ENCODE data around the gene ZNF587B.
"Not testable (repeated sequence)": the region's sequence is repeated elsewhere in the genome, so short reads cannot be mapped to it uniquely, and the experiment has no call there.

The ZNF587B gene

DNA sequence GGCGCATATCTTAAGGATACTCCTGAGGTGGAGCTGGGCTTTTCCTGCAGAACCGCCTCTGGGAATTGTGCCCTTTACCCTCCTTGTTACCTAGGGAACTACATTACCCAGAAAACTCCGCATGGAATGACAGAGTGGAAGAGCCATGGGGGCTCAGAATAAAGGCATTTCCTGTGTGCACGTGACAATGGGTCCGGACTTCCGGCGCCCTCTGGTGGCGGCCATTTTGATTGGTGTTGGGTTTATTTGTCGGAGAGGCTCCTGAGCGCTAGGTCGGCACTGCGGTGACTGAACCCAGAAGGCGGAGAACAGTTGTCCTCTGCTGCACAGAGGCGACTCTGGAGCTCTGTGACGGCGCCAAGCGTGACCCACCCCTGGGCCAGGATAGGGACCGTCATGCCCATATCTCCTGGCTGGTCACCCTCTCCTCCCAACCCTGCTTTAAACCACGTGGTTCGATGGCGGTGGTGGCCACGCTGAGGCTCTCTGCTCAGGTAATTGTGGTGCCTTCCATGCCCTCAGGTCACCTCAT lies at the start of gene ZNF587B:
ZNF587B (plus strand) TSS at position 229 of the 532 bp plus-strand sequence; CDS start at position 459, 230 bp downstream.
- DNase-seq, result peak; percentile 55 to 61

GRCh38 chr19:57786286-57786685 lies 43.8 kb upstream of the ZNF587B start:
- no peak for DNase-seq

- DNase-seq, result no peak
Observed at GRCh38 chr19:57786906-57787305, 43.2 kb upstream of the ZNF587B start.

- no peak for DNase-seq
Observed at GRCh38 chr19:57788114-57788692, 41.9 kb upstream of the ZNF587B start.

DNA sequence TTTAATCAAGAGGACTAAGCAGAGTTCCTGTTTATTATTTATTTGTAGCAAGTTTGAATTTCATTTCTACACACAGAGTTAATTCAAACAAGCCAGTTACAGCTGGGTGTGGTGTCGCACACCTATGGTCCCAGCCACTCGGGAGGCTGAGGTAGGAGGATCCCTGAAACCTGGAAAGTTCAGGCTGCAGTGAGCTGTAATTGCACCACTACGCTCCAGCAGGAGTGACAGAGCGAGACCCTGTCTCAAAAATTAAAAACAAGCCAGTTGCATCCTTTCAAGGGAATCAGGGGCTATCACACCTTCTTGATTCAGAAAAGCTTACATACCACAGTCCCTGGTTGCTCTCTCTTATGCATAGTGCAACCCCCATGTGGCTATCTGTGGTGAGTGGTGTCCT lies 40.8 kb upstream of the ZNF587B start:
- DNase-seq, result no peak

- DNase-seq, result not testable (repeated sequence)
Observed at GRCh38 chr19:57796580-57796979, 33.5 kb upstream of the ZNF587B start.

GRCh38 chr19:57800696-57801095 lies 29.4 kb upstream of the ZNF587B start:
- no peak for DNase-seq

- no peak for DNase-seq
Observed at GRCh38 chr19:57802269-57802668, 27.8 kb upstream of the ZNF587B start.

DNA sequence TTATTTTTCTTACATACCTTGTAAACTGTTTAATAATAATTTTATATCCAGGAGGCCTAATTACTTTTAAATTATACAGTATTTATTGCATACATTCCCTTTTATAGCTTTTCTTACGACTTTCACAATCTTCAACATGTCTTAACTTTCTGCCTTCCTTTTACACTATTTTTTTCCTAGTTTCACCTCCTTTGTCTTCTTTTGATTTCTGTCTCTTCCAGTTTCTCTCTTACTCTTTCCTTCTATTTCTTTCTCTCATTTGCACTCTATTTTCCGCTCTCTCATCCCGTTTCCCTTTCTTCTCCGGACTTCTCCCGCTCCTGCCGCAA lies 26.9 kb upstream of the ZNF587B start:
- no peak for DNase-seq

DNA sequence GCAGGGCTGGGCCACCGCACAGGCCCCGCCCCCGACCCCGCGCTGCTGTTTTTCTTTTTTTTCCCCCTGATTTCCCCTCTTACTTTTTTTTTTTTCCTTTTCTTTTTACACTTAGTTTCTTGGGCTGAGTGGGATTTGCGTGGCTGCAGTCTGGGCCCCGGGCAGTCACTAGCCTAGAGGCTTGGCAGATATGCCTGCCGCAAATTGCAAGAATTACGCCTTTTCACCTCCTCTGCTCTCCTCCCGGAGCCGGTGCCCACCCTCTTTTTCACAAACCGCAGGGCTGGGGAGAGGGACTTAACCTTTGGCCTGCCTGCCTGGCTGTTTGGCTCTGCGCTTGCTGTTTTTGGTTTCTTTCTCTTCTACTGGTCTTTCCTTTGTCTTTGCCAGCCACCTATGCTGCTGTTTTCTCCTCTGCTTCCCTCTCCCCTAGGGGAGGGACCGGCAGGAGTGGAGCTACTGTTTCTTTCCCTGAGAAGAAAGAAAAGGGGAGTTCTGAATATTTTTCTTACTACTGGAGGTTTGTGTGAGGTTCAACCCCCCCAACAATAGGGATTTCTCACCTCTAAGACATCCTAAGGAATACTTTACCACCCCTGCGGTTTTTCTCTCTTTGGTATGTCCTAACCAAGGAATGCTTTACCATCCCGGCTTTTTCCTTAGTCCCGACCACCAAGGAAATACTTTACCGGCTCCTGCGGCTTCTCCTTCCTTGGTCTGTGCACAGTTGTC lies 26.3 kb upstream of the ZNF587B start:
- DNase-seq, result no peak

- DNase-seq, result no peak
Observed at GRCh38 chr19:57807541-57807940, 22.6 kb upstream of the ZNF587B start.

GRCh38 chr19:57810410-57811295 lies 19.4 kb upstream of the ZNF587B start:
- not testable (repeated sequence) for DNase-seq

DNA sequence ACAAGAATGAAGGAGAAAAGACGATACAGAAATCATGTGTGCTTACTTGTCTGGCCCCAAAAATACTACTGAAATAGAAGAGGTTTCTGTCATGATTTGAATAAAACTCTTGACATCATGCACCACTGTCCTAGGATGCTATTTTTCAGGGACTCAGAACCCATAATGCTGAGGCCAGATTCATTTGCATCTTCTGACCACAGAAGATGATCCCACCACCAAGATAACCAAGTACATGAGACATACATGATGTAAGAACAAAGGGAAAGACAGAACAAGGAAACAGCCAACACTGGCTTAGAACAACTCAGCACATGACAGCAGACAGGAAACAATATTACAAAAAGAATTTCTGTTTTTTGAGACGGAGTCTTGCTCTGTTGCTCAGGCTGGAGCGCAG lies 17.9 kb upstream of the ZNF587B start:
- DNase-seq, result no peak

DNA sequence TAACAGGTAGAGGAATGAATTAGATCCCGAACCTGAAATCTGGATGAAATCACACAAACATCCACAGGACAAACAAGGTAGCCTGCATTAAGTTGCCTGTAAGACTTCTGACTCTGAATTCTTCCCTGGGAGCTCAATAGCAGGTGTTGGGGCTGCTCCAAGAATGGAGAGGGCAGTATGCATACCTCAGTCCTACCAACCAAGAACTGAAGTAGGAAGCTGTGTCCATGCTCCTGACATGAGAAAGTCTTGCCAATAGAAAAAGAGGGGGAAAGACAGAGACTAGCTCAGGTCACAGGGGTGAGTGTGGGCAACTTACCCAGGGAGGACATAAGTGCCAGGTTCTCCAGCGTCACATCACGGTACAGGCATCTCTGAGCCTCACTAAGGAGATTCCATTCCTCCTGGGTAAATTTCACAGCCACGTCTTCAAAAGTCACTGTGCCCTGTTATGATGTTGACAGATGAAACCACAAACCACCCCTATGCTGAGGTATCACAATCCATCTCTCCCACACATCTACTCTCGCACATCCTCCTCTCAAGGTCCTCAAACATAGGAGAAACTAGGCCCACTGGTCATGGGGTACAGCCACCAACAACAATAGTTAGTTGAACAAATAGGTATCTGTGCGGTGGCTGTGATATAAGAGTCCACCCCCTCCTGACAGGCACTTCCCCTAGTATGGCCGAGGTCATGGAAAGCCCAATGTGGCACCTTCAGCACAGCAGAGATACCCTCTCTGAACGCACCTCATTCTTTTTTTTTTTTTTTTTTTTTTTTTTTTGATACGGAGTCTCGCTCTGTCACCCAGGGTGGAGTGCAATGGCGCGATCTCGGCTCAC lies 16.9 kb upstream of the ZNF587B start:
- not testable (repeated sequence) for DNase-seq

- DNase-seq, result no peak
Observed at GRCh38 chr19:57813919-57814504, 16.1 kb upstream of the ZNF587B start.

DNA sequence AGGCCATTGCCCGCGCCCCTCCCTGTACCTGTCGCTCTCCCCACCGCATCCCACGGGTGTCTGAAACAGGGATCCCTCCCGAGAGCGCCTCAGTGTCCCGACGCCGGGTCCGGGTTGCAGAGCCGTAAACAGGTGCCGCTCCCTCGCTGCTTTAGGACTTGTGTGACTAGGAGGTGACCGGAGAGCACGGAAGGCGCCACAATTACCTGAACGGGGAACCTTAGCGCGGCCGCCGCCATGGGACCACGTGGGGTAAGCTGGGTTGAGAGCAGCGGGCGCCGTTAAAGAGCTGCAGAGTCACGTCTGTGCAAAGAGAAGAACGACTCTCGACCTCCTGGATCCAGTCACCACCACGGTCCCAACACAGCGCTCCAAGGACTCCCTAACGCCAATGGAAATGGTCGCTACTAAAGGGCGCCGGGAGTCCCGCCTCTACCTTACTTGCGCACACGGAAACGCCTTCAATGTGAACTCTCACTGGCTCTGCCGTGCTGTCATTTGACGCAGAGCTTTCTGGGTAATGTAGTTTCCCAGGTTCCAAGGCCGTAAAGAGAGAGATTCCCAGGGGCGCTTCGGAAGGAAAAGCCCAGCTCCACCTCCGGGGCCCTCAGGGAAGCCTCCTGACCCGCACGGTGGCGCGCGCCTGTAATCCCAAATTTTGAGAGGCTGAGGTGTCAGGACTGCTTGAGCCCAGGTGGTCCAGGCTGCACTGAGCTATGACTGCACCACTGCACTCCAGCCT lies 15.4 kb upstream of the ZNF587B start, which contains the start of gene ZNF552:
ZNF552 (minus strand) TSS at position 409 of the 742 bp plus-strand sequence; CDS start at position 239, 170 bp downstream.
- DNase-seq, result peak; percentile 52 to 89

DNA sequence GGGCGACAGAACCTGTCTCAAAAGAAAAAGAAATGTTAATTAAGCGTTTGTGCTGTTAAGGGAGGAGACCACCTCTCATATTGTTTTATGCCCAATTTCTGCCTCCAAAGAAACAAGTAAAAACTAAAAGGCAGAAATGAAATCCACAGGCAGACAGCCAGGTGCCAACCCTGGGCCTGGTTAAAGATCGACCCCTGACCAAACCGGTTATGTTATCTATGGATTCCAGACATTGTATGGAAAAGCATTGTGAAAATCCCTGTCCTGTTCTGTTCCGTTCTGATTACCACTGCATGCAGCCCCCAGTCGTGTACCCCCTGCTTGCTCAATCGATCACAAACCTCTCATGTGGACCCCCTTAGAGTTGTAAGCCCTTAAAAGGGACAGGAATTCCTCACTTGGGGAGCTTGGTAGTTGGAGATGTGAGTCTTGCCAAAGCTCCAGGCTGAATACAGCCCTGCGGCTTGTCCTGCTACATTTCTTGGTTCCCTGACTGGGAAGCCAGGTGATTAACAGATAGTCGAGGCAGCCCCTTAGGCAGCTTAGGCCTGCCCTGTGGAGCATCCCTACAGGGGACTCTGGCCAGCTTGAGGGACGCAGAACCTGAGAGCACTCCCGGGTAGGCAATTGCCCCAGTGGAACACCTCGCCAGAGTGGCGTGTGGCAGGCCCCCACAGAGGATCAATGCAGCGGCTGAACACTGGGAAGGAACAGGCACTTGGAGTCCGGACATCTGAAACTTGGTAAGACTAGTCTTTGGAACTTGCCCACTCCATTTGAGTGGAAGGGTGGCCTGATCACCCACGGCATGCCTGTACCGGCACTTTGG lies 14.6 kb upstream of the ZNF587B start:
- no peak for DNase-seq

- no peak for DNase-seq
Observed at GRCh38 chr19:57816652-57817051, 13.4 kb upstream of the ZNF587B start.

DNA sequence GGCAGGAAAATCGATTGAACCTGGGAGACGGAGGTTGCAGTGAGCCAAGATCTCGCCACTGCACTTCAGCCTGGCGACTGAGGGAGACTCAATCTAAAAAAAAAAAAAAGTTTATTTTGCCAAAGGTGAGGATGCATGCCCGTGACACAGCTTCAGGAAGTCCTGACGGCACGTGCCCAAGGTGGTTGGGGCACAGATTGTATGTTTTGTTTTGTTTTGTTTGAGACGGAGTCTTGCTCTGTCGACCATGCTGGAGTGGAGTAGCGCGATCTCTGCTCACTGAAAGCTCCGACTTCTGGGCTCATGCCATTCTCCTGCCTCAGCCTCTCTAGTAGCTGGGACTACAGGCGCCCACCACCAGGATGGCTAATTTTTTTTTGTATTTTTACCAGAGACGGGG lies 12.1 kb upstream of the ZNF587B start:
- no peak for DNase-seq

- no peak for DNase-seq
Observed at GRCh38 chr19:57818378-57818777, 11.7 kb upstream of the ZNF587B start.
